Measurements from ENCODE around the gene TAMM41.
A peak's percentile ranks its signal among the peaks of the same experiment; 100 is the strongest.
"Not testable (repeated sequence)": the region's sequence is repeated elsewhere in the genome, so short reads cannot be mapped to it uniquely, and the experiment has no call there.

TAMM41 gene, protein sequence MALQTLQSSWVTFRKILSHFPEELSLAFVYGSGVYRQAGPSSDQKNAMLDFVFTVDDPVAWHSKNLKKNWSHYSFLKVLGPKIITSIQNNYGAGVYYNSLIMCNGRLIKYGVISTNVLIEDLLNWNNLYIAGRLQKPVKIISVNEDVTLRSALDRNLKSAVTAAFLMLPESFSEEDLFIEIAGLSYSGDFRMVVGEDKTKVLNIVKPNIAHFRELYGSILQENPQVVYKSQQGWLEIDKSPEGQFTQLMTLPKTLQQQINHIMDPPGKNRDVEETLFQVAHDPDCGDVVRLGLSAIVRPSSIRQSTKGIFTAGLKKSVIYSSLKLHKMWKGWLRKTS

DNA sequence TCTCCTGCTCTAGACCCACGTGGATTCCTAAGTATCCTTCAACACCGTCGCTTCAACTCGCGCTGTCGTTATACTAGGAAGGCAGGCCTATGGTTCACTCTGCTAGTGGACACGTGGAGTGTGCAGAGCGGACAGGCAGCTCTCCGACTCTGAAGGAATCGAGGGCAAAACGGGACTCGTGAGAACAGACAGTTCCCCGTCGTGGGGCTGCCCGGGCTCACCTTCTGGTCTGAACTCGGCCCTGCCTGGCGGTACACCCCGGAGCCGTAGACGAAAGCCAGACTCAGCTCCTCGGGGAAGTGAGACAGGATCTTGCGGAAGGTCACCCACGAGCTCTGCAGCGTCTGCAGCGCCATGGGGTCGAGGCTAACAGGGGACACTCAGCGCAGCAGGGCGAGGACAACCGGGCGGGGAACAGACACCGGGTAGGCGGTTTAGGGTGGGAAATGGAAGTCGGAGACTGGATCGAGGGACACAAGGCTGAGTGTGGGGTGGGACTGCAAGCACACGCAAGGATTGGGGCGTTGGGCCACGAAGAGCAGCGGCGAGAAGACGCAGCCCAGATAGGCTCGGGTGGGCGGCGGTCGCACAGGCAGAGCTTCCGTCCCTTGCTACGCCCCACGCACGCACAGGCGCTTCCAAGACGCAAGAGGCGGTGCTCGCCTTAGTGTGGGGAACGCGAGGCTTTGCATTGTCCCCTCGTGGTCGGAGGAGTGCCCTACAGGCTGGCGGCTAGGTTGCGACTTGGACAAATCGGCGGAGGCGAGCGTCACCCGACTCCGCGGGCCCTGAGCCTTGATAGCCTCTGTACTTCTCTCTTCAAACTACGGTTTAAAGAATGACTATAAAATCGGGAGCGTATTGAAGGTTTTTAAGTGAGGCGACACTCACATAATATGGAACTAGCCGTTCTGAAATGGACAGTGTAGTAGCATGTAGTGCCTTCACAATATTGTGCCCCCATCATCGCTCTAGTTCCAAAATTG is at the start of gene TAMM41:
TAMM41 (minus strand) TSS at position 605 of the 986 bp plus-strand sequence; CDS start at position 356, 249 bp downstream.
- peak; percentile 98 for DNase-seq

DNA sequence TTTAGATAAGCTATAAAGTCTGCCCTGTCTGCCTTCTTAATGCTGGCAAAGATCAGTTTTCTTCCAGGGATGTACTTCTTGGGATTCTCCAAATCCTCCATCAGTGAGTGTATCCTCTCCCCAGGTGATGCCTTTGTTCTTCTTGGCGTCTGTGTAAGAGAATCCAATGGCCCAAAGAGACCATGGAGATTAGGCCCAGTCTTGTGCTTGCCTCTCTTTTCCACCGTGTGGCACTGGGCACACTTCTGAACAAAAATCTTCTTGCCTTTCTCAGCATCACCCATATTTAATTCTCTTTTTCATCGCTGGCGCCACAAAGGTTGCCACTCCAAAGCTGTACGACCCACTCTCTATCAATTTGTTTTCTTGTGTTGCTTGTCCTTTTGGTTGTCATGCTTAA is 32.2 kb upstream of the TAMM41 start:
- DNase-seq, result no peak

DNA sequence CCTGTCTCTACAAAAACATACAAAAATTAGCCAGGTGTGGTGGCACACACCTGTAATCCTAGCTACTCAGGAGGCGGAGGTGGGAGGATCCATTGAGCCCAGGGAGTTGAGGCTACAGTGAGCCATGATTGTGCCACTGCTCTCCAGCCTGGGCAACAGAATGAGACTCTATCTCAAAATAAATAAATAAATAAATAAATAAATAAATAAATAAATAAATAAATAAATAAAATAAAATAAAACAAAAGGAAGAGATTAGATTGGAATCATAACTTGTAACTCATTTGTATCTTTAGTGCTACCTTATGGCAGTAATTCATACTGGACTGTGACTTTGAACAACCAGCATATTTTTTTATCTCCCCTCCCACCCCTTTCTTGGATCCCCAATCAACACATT is 28.0 kb upstream of the TAMM41 start:
- DNase-seq, result not testable (repeated sequence)

DNA sequence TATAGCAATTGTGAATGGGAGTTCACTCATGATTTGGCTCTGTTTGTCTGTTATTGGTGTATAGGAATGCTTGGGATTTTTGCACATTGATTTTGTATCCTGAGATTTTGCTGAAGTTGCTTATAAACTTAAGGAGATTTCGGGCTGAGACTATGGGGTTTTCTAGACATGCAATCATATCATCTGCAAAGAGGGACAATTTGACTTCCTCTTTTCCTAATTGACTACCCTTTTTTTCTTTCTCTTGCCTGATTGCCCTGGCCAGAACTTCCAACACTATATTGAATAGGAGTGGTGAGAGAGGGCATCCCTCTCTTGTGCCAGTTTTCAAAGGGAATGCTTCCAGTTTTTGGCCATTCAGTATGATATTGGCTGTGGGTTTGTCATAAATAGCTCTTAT is 17.1 kb upstream of the TAMM41 start:
- not testable (repeated sequence) for DNase-seq

DNA sequence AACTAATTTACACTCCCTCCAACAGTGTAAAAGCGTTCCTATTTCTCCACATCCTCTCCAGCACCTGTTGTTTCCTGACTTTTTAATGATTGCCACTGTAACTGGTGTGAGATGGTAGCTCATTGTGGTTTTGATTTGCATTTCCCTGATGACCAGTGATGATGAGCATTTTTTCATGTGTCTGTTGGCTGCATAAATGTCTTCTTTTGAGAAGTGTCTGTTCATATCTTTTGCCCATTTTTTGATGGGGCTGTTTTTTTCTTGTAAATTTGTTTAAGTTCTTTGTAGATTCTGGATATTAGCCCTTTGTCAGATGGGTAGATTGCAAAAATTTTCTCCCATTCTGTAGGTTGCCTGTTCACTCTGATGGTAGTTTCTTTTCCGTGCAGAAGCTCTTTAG is 15.9 kb upstream of the TAMM41 start:
- DNase-seq, result not testable (repeated sequence)

DNA sequence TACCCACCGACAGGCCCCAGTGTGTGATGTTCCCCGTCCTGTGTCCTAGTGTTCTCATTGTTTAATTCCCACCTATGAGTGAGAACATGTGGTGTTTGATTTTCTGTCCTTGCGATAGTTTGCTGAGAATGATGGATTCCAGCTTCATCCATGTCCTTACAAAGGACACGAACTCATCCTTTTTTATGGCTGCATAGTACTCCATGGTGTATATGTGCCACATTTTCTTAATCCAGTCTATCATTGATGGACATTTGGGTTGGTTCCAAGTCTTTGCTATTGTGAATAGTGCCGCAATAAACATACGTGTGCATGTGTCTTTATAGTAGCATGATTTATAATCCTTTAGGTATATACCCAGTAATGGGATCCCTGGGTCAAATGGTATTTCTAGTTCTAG is 15.5 kb upstream of the TAMM41 start:
- DNase-seq, result not testable (repeated sequence)

DNA sequence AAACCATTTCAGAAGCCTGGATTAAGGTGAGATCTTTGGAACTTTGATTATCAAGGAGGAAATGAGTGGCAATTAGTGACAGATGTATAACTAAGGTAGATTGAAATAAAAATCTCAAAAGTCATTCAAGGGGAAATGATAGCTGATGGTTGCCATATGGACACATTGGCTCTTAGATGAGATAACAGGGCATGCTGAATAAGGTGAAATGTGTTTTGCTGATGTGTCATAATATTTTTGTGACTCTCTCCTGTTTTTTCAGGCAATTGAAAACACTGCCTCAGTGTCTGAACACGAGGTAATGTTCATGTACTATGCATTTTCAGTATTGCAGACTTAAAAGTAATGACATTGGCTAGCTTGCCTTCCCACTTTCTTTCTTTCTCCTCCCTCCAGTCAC is 13.5 kb upstream of the TAMM41 start:
- DNase-seq, result not testable (repeated sequence)

DNA sequence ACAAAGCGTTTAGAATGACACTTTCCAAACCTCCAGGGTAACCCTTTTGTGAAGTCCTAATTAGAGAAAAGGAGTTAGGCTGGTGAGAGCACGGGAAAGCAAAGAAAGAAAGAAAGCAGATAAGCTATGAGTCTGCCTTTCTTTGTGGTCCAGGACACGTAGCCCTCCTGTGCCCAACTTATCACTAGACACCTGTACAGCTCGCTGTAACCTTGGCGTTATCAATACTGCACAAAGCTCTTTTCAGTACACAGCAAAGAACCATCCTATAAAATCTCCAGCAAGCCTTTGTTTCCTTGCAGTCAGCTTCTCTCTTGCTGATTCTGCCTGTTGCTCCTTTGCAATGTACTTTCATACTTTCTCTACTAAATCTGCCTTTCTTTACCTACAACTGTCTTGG is 6.8 kb upstream of the TAMM41 start:
- DNase-seq, result no peak

DNA sequence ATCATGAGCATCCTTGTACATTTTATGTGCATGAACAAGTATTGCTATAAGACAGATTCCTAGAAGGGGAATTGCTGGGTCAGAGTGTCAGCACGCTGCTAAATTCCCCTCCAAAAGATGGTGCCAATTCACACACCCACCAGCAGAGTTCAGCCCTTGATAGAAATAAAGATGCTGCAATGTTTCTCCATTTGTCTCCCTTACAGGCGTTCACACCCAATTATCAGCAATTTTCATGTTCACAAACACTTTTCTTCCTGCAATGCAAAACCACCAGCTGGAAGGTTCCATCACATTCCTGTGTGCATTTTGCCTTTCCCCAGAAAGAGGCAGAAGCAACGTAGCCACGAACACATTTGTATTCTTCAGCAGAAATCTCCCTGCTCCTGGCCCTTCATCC is 3.3 kb upstream of the TAMM41 start:
- DNase-seq, result no peak

DNA sequence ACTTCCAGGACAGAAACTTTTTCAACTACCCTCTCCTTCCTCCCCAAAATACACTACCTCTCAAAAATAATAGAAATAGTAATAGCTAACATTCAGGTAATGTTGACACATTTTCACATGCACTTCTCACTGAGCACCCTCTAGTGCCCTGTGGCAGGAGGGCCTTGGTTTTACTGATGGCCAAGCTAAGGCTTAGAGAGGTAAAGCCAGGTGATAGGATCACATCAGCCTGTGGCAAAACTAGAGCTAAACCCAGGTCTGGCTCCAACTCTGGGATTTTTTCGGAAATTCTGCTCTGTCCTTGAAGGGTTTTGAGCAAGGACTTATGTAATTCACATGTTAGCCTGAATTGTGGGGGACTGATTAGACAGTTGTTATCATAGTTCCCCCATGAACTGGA is 922 bp upstream of the TAMM41 start:
- DNase-seq, result peak; percentile 18

DNA sequence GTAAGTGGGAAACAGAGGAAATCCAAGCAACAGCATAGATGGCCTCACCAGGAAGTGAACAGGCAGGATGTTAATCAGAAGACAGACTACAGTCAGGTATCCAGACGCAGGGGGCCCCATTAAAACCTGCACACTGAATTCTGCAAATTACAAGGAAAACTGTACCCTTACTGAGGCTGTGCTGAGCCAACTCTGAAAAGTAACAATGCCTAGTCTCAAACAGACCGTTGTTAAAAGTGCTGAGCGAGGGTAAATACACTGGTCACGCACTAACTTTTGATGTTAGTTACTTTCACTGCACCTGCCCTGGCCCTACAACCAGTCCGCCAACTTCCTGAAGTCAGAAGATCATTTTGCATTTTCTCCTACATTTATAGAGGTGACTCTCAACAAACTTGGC is 1.0 kb downstream of the TAMM41 start:
- DNase-seq, result peak; percentile 61

DNA sequence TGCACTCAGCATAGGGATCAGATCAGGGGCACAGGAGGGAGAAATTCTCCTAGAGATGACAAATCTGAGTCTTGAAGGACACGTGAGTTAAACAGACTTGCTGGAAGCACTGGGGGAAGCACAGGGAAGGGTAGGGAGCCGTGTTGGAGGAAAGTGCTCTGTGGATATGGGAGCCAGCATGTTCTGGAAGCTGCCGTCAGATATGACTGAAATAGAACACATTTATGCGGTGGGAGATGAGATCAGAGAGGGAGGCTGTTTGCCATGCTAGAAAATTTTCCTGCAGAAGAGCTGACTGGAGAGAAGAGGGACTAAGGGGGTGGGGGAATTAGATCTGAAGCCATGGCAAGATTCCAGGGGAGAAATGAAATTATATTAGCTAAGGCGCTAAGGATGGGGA is 1.8 kb downstream of the TAMM41 start:
- DNase-seq, result no peak

DNA sequence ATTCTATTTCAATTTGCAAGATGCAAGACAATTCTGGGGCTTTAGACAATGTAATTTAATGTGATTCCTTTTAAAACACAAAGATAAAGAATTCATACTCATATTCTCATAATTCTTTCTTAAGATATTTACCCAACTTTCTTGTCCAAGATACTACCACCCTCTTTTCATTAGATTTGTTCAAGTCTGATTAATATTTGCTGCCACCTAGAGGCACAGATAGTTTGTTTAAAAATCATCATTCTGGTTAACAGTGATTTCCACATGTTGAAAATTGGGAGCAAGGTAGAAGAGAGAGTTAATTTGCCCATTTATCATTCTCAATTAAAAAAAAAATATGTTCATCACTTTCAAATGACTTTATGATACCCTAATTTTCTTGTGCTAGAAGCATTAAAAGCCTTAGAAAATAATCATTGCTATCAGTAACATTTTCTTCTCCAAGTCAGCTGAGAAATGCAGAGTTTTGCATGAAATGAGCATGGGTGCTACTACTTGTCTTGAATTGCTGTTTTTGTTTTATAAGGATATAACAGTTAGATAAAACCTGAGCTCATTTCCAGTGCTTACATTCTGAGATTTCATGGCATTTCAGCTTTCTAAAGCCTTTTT is 11.6 kb downstream of the TAMM41 start:
- peak; percentile 58 for DNase-seq

DNA sequence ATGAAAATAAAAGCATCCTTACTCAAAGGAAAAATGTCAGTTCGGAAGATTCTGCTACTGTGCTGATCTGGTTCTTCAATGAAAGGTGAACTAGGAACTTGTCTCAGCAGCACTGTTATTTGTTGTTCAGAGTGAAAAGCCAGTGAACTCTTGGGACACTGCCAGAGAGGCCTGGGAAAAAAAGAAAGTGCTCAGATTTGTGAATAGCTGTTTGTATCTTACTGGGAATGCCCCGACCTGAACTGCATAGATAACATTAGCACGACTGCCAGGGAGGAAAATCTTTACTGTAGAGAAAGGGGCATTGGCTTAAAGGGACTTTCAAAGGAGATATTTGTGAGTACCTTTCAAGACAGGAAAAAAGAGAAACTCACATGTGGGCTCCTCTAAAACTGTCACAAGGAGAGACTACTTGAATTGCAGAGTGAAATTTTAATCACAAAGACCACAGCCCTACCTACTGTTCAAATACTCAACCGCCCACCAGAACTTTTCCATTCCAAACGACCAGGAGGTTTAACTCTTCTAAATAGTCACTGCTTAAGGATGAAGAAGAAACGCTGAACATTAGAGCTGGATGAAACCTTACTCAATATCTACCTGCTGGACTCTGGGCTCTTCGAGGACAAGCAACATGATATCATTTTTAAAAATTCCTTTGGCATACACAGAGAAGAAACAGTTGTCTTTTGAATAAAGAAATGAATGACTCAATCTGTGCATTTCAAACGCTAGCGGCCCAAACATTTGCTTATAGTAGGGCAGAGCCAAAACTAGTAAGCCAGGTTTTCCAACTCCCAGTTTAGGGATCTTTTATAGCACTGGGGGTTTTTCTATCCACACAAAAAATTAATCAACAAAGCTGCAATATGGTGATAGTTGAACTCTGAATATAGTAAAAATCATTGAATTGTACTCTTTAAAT is 13.4 kb downstream of the TAMM41 start:
- no peak for DNase-seq

DNA sequence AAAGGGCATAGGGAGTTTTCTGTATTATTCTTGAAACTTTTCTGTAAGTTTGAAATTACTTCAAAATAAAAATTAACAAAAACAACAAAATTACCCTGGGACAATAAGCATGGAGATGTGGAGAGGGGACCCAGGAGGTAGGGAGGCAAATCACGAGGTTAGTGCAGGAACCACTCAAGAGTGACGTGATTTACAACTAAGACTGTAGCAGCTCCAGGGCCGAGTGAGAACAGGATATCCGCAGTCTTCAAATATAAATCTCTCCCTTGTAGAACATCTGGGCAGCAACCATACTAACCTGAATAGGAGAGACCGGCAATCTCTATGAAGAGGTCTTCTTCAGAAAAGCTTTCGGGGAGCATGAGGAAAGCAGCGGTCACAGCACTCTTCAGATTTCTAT is 17.3 kb downstream of the TAMM41 start:
- DNase-seq, result no peak

DNA sequence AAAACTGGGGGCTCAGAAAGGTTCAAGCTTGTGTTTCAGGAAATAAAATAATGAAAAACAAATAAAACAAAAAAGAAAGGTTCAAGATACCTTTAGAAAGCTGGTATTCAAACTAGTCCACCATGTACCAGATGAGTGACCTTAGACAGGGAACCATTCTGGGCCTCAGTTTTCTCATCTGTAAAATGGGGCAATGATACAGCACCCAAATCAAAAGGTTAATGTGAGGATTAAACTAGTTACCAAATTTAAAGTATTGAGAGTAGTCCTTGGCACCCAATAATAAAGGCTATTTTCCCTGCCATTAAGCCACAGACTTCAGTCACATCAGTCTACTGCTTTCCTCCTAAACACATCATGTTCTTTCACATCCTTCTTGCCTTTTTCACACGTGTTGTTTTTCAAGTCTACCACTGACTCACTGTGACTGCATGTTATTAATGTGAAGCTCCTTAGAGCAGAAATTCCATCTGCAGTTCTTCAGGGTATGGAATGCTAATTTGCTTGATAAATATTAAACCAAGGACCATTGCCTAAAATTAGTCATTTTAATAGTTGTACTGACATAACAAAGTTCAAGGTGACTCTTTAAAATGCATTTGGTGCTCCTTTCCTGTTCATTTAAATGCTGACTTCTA is 19.9 kb downstream of the TAMM41 start:
- no peak for DNase-seq

DNA sequence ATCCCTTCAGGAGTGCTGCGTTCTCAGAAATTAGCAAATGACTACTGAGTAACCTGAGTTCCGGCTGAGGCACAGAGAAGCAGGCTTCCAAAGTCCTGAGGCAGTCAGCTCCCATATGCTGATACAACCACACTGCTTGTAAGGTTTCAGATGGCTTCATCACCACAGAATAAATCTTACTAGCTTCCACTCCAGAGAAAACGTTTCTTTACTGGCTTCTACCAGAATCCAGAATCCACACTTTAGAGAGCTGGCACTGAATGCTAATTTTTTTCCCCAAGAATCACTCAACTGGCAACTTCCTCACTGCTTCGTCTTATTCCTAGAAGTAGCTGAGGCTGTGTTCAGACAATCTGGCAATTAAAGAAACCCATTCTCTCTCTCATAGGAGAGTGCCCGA is 21.4 kb downstream of the TAMM41 start:
- no peak for DNase-seq

DNA sequence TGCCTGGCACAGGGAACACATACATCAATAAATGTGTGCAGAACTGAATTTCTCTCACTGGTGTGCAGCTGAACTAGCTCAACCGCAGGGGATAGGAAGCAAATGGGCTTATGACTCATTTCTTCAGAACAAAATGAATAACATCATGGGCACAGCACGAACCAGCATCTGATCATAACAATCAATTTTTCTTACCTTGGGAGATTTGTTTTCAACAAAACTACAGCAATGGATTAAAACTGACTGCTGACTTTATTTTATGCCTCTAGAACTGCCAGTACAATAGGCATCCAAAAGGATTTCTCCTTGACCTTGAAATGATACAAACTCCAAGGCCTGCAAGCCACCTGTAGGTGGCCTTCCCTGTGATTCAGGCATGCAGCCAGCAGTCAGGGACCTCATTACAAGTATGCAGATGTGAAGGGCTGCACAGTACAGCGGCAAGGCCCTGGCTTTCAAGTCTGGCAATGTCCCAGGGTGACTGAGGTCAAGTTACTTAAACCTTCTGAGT is 26.1 kb downstream of the TAMM41 start:
- DNase-seq, result no peak

DNA sequence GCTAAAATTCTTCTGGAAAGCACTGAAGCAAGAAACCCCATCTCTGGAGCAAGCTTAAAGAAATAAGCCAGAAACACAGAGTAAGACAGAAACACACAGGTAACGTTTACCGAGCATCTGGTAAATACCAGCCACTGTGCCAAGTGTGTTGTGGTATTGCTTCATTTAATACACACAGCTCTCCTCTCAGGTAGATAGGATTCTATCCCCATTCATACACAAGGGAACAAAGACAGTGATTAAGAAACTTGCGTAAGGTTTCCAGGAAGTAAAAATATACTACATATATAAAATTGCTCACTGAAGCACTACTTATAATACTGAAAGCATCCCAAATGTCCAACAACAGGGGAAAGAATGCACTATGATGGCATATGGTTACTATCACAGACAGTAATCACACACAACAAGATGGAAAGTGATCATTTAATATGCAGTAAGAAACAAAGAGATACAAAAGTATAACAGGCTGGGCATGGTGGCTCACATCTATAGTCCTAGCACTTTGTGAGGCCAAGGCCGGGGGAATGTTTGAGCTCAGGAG is 27.5 kb downstream of the TAMM41 start:
- DNase-seq, result no peak

DNA sequence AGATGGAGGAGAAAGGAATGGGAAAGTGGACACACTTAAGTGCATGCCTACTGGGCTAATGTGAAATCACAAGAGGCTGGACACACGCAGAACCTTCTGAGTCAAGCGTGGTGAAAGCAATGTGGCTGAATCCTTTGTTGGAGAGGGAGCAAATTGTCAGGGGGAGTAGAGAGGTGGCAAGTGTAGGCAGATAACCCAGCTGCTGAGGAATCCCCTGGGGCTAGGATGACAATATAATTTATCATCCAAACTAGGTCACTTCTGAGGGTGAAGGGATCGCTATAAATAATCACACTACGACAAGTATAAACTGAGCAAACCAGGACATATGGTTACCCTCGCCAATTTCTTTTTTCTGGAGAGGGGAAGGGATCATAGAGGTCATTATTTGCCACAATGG is 28.7 kb downstream of the TAMM41 start:
- DNase-seq, result no peak

DNA sequence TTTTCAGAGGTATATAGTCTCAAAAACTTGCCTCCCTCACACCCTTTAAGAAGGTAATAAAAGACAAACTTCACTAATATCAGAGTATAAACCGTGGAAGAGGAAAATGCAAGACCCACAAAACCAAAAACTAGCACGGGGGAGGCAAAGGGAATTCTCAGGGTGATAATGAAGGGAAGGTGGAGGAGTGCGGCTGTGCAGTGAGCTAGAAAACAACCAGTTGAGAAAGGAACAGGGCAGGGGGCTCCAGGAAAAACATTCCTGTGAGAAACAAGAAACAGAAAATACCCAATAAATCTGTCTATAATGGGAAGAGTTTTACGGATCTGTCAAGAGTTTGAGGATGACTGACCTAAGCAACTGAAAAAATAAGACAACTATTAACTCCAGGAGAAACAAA is 31.6 kb downstream of the TAMM41 start:
- DNase-seq, result no peak
